HCT116 (cell line): Measurements from ENCODE around the gene SMNDC1. TPM values are rescaled to one million over a fixed set of nuclear protein-coding genes. Genes with fewer than 3 reads are reported as not detected.

ENCODE experiments used
- ATAC-seq: fragments of 200-7000 bp; cut with Tn5 transposase; 2 replicates; pipeline ENCODE4 v1.9.1; 2020; ENCODE audit warnings: mild to moderate bottlenecking, moderate library complexity
- BruUV-seq: library from RNA; stranded (reverse); fragments of 400-500 nt; replicated peaks from 2 replicates; lab custom pipeline; 2021; lab: Mats Ljungman, UMichigan
- CTCF ChIA-PET: fragments of 300-600 bp; sonication (Branson Sonifier 250); formaldehyde crosslinking; loops from one replicate; lab custom pipeline; 2021; ENCODE audit warnings: antibody characterized with exemption; lab: Charles Lee
- POLR2A ChIA-PET: fragments of 300-600, 350-600 bp; sonication (Branson Sonifier 250); formaldehyde crosslinking; loops from one replicate; lab custom pipeline; 2021; ENCODE audit warnings: antibody characterized with exemption; lab: Charles Lee
- RAD21 ChIA-PET, 2 experiments: fragments of 300-600 bp; sonication (Branson Sonifier 250); formaldehyde crosslinking; loops; one replicate each; lab custom pipeline; 2023; ENCODE audit warnings: low total read pairs in 2 of 2; ENCODE audit not compliant: uncharacterized antibody in 2 of 2, unreplicated experiment in 2 of 2, low non-redundant PET in 1 of 2; lab: Charles Lee
- DNase-seq: peaks from one replicate; pipeline ENCODE4 v3.0.0-alpha.2; 2010; ENCODE audit warnings: low read depth, low spot score
- H2AFZ ChIP-seq: fragments of 200-600 bp; shearing (Covaris generic), sonication (generic); 2 replicates; pipeline ENCODE4 v1.6.1; 2017; ENCODE audit warnings: low read depth, mixed run types, mixed read lengths, antibody characterized with exemption, low read length; ENCODE audit not compliant: poor library complexity, severe bottlenecking
- H3K27ac ChIP-seq: 2 replicates; pipeline ENCODE4 v1.5.1; 2012; ENCODE audit warnings: low read depth, low read length
- H3K27me3 ChIP-seq: fragments of 200-600 bp; sonication (generic); 2 replicates; pipeline ENCODE4 v1.6.1; 2016; ENCODE audit warnings: mixed run types, low read length, mixed read lengths; ENCODE audit not compliant: insufficient read depth
- H3K36me3 ChIP-seq, 2 experiments: fragments of 200-500 bp in 1 of 2; fragments of 200-600 bp in 1 of 2; sonication (Bioruptor generic) in 1 of 2; sonication (generic) in 1 of 2; 2 replicates each; pipeline versions ENCODE4 v1.5.1 to v1.6.1; 2014 to 2016; ENCODE audit warnings: low read length in 2 of 2, inconsistent platforms in 1 of 2, mixed read lengths in 1 of 2, mixed run types in 1 of 2; ENCODE audit not compliant: insufficient read depth in 2 of 2, control insufficient read depth in 1 of 2
- H3K4me1 ChIP-seq, 2 experiments: fragments of 200-600 bp in 1 of 2; sonication (generic) in 1 of 2; 2 replicates each; pipeline versions ENCODE4 v1.5.1 to v1.6.1; 2012 to 2017; ENCODE audit warnings: low read length in 2 of 2, inconsistent platforms in 1 of 2, mild to moderate bottlenecking in 1 of 2, mixed read lengths in 1 of 2, mixed run types in 1 of 2, moderate library complexity in 1 of 2; ENCODE audit not compliant: insufficient read depth in 2 of 2, control insufficient read depth in 1 of 2
- H3K4me2 ChIP-seq: fragments of 200-600 bp; sonication (generic); 2 replicates; pipeline ENCODE4 v1.6.1; 2017; ENCODE audit warnings: mixed run types, low read length, mixed read lengths
- H3K4me3 ChIP-seq, 2 experiments: fragments of 200-600 bp in 1 of 2; sonication (generic) in 1 of 2; replicated peaks in 1 of 2; 2 replicates each; pipeline ENCODE4 v1.5.1; 2011 to 2016; ENCODE audit warnings: low read length in 2 of 2, control low read depth in 1 of 2, low read depth in 1 of 2, mild to moderate bottlenecking in 1 of 2, mixed read lengths in 1 of 2, mixed run types in 1 of 2
- H3K79me2 ChIP-seq: fragments of 200-600 bp; sonication (generic); 2 replicates; pipeline ENCODE4 v1.6.1; 2017; ENCODE audit warnings: mild to moderate bottlenecking, mixed run types, low read length, moderate library complexity, mixed read lengths; ENCODE audit not compliant: insufficient read depth
- H3K9ac ChIP-seq: fragments of 200-600 bp; sonication (generic); 2 replicates; pipeline ENCODE4 v1.6.1; 2016; ENCODE audit warnings: low read length, mixed read lengths
- H3K9me2 ChIP-seq: fragments of 200-600 bp; sonication (generic), shearing (Covaris generic); 2 replicates; pipeline ENCODE4 v1.6.1; 2017; ENCODE audit warnings: mixed run types, mild to moderate bottlenecking, moderate library complexity; ENCODE audit not compliant: insufficient read depth
- H3K9me3 ChIP-seq, 2 experiments: fragments of 200-500 bp in 1 of 2; fragments of 200-600 bp in 1 of 2; sonication (Bioruptor generic) in 1 of 2; sonication (generic) in 1 of 2; 2 replicates each; pipeline ENCODE4 v1.6.1; 2014 to 2017; ENCODE audit warnings: low read length in 2 of 2, mixed read lengths in 2 of 2, inconsistent platforms in 1 of 2, low read depth in 1 of 2, mild to moderate bottlenecking in 1 of 2, mixed run types in 1 of 2, moderate library complexity in 1 of 2; ENCODE audit not compliant: control insufficient read depth in 1 of 2, insufficient read depth in 1 of 2
- H4K20me1 ChIP-seq: fragments of 200-600 bp; sonication (generic), shearing (Covaris generic); 2 replicates; pipeline ENCODE4 v1.6.1; 2017; ENCODE audit warnings: mixed run types, mild to moderate bottlenecking, moderate library complexity; ENCODE audit not compliant: insufficient read depth
- CBX3 ChIP-seq: IDR thresholded peaks from 2 replicates; pipeline ENCODE4 v1.6.1; 2012; ENCODE audit warnings: low read depth
- CEBPB ChIP-seq: IDR thresholded peaks from 2 replicates; pipeline ENCODE4 v1.6.1; 2012; ENCODE audit warnings: low read depth
- ELF1 ChIP-seq: IDR thresholded peaks from 2 replicates; pipeline ENCODE4 v1.6.1; 2012; ENCODE audit warnings: low read depth, borderline replicate concordance
- EZH2 ChIP-seq: fragments of 200-600 bp; sonication (generic); IDR thresholded peaks from 2 replicates; pipeline ENCODE4 v1.6.1; 2017; ENCODE audit warnings: antibody characterized with exemption, mixed run types
- EZH2phosphoT487 ChIP-seq: fragments of 200-600 bp; IDR thresholded peaks from 2 replicates; pipeline ENCODE4 v1.6.1; 2018; ENCODE audit warnings: antibody characterized with exemption, borderline replicate concordance
- FOSL1 ChIP-seq: IDR thresholded peaks from 2 replicates; pipeline ENCODE4 v1.6.1; 2012; ENCODE audit warnings: low read depth
- JUND ChIP-seq: IDR thresholded peaks from 2 replicates; pipeline ENCODE4 v1.6.1; 2012
- POLR2A ChIP-seq: IDR thresholded peaks from 2 replicates; pipeline ENCODE4 v1.7.0; 2011; ENCODE audit warnings: borderline replicate concordance; ENCODE audit not compliant: insufficient read depth, insufficient read length; ENCODE audit errors: extremely low read depth
- SIN3A ChIP-seq: IDR thresholded peaks from 2 replicates; pipeline ENCODE4 v1.6.1; 2012; ENCODE audit warnings: low read depth
- SRF ChIP-seq: IDR thresholded peaks from 2 replicates; pipeline ENCODE4 v1.6.1; 2012; ENCODE audit warnings: low read depth
- TCF7L2 ChIP-seq: IDR thresholded peaks from 2 replicates; pipeline ENCODE4 v1.7.0; 2011; ENCODE audit warnings: borderline replicate concordance, inconsistent platforms; ENCODE audit not compliant: insufficient read depth, insufficient read length; ENCODE audit errors: extremely low read depth
- YY1 ChIP-seq: IDR thresholded peaks from 2 replicates; pipeline ENCODE4 v1.6.1; 2011; ENCODE audit warnings: low read length, low read depth, moderate library complexity, mild to moderate bottlenecking; ENCODE audit not compliant: insufficient replicate concordance; ENCODE audit errors: extremely low read depth
- intact Hi-C: fragments of 100-400 bp; cut with micrococcal nuclease; formaldehyde crosslinking; loops from 2 replicates; pipeline ENCODE4 v1.10.0; 2022
- total RNA-seq: library from RNA; stranded (reverse); gene quantifications from one replicate; pipeline ENCODE4 v1.2.1, GENCODE V29; 2021; ENCODE audit not compliant: unreplicated experiment
- TF ChIP-seq, protein P1 (sequence below): IDR thresholded peaks from 2 replicates; pipeline ENCODE4 v1.6.1; 2012
- TF ChIP-seq, protein P2 (sequence below): IDR thresholded peaks from 2 replicates; pipeline ENCODE4 v1.6.1; 2012
- TF ChIP-seq, protein P3 (sequence below): IDR thresholded peaks from 2 replicates; pipeline ENCODE4 v1.6.1; 2012; ENCODE audit warnings: low read depth
- TF ChIP-seq, protein P4 (sequence below), 3 experiments: fragments of 200-600 bp in 1 of 3; sonication (generic) in 1 of 3; IDR thresholded peaks in 2 of 3; conservative IDR thresholded peaks in 1 of 3; 2 replicates each; pipeline ENCODE4 v1.5.1; 2012 to 2017; ENCODE audit warnings: low read depth in 2 of 3, low read length in 2 of 3, antibody characterized with exemption in 1 of 3, borderline replicate concordance in 1 of 3, control low read depth in 1 of 3, mild to moderate bottlenecking in 1 of 3, mixed read lengths in 1 of 3, mixed run types in 1 of 3, moderate library complexity in 1 of 3; ENCODE audit not compliant: insufficient read depth in 1 of 3

The SMNDC1 gene
- total RNA-seq, 1 experiment from 2014 or later = 61.7 TPM

DNA sequence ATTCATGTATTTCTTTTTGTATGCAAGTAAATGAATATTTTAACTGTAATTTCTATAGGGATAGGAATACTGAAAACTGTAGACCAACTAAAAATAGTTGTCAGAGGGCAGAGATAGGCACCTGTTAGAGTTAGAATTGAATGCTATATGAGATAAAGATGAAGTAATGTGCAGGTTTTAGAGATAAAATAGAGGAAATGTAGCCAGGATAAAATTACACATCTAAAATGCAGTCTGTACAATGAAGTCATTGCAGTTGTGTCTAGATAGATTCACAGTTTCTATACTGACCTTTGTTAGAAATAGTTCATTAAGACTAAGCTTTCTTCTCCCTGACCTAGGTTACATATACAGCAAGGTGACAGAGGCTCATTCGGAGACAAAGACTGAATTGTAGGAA is 46.2 kb downstream of the SMNDC1 start:
- H3K27me3 ChIP-seq = no peaks in the 10 kb centered on the region
- ChIA-PET CTCF (interaction anchor here (1.1 kb wide), 1 partner anchor 46 kb away, joined by 3 read pairs; the partner anchor contains the start of gene SMNDC1), RAD21 (no interaction called here), POLR2A (interaction anchor here (0.5 kb wide), 1 partner anchor 32 kb away, joined by 4 read pairs; no protein-coding TSS in a partner anchor)
- no peaks in the 10 kb centered on the region for H3K4me1 ChIP-seq
- no peak overlapping the region for H3K4me2 ChIP-seq
- H3K9me2 ChIP-seq = no peaks in the 10 kb centered on the region
- H3K9me3 ChIP-seq = no peaks in the 10 kb centered on the region
- H2AFZ ChIP-seq = no peak overlapping the region
- H3K27ac ChIP-seq = no peak overlapping the region
- DNase-seq (no peak), ATAC-seq (no peak)
- no peaks in the 10 kb centered on the region; a peak in 1 of 4 replicates for H3K36me3 ChIP-seq
- intact Hi-C loops = no loop called here
- no peak overlapping the region for H3K9ac ChIP-seq
- H3K79me2 ChIP-seq = no peaks in the 10 kb centered on the region
- BruUV-seq = no TSS peak
- H4K20me1 ChIP-seq = no peaks in the 10 kb centered on the region
- TF ChIP-seq SRF (no peak), YY1 (no peak), EZH2 (no peak), CEBPB (no peak), TCF7L2 (no peak), EZH2phosphoT487 (no peak), SIN3A (no peak), FOSL1 (no peak), JUND (no peak), POLR2A (no peak), CBX3 (no peak), ELF1 (no peak)
- TF ChIP-seq, protein P1, sequence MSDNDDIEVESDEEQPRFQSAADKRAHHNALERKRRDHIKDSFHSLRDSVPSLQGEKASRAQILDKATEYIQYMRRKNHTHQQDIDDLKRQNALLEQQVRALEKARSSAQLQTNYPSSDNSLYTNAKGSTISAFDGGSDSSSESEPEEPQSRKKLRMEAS = no peak
- TF ChIP-seq, protein P2, sequence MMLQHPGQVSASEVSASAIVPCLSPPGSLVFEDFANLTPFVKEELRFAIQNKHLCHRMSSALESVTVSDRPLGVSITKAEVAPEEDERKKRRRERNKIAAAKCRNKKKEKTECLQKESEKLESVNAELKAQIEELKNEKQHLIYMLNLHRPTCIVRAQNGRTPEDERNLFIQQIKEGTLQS = no peak
- TF ChIP-seq, protein P3, sequence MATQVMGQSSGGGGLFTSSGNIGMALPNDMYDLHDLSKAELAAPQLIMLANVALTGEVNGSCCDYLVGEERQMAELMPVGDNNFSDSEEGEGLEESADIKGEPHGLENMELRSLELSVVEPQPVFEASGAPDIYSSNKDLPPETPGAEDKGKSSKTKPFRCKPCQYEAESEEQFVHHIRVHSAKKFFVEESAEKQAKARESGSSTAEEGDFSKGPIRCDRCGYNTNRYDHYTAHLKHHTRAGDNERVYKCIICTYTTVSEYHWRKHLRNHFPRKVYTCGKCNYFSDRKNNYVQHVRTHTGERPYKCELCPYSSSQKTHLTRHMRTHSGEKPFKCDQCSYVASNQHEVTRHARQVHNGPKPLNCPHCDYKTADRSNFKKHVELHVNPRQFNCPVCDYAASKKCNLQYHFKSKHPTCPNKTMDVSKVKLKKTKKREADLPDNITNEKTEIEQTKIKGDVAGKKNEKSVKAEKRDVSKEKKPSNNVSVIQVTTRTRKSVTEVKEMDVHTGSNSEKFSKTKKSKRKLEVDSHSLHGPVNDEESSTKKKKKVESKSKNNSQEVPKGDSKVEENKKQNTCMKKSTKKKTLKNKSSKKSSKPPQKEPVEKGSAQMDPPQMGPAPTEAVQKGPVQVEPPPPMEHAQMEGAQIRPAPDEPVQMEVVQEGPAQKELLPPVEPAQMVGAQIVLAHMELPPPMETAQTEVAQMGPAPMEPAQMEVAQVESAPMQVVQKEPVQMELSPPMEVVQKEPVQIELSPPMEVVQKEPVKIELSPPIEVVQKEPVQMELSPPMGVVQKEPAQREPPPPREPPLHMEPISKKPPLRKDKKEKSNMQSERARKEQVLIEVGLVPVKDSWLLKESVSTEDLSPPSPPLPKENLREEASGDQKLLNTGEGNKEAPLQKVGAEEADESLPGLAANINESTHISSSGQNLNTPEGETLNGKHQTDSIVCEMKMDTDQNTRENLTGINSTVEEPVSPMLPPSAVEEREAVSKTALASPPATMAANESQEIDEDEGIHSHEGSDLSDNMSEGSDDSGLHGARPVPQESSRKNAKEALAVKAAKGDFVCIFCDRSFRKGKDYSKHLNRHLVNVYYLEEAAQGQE = no peak
- TF ChIP-seq, protein P4, sequence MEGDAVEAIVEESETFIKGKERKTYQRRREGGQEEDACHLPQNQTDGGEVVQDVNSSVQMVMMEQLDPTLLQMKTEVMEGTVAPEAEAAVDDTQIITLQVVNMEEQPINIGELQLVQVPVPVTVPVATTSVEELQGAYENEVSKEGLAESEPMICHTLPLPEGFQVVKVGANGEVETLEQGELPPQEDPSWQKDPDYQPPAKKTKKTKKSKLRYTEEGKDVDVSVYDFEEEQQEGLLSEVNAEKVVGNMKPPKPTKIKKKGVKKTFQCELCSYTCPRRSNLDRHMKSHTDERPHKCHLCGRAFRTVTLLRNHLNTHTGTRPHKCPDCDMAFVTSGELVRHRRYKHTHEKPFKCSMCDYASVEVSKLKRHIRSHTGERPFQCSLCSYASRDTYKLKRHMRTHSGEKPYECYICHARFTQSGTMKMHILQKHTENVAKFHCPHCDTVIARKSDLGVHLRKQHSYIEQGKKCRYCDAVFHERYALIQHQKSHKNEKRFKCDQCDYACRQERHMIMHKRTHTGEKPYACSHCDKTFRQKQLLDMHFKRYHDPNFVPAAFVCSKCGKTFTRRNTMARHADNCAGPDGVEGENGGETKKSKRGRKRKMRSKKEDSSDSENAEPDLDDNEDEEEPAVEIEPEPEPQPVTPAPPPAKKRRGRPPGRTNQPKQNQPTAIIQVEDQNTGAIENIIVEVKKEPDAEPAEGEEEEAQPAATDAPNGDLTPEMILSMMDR (IDR thresholded peaks at IDR 0.05 in 2 of 3, conservative IDR thresholded peaks at IDR 0.05 in 1 of 3; ENCODE audit: borderline replicate concordance in 1 of 3, insufficient read depth in 1 of 3, low read depth in 2 of 3, low read length in 2 of 3) = no peak
- H3K4me3 ChIP-seq = no peak overlapping the region
